ENCODE results near the gene DGKZ. TPM values are rescaled to one million over a fixed set of nuclear protein-coding genes. Genes with fewer than 3 reads are reported as not detected.

The DGKZ gene
- total and polyA plus RNA-seq, 2 of the 13 experiments (the other 11 are each of a cell fraction or from before 2014, with no cell fraction given): 15.8 to 20.7 TPM

- TF ChIP-seq HNF1A (IDR thresholded peaks at IDR 0.05; ENCODE audit: low read depth) (no peak), HNF1A (CRISPR knock-in tag; IDR thresholded peaks at IDR 0.05; ENCODE audit: borderline replicate concordance) (no peak), TCF7L2 (IDR thresholded peaks at IDR 0.05; ENCODE audit: low read depth, low read length) (no peak)
Measured at GRCh38 chr11:46350695-46351094, 3.4 kb downstream of the DGKZ start (continued).

- no peak overlapping the region for H3K4me2 ChIP-seq (ENCODE audit: low read depth, low read length)
- H3K9ac ChIP-seq (ENCODE audit: insufficient read depth, low read depth, low read length): no peak overlapping the region
- no peaks in the 10 kb centered on the region for H3K9me3 ChIP-seq (ENCODE audit: low read length)
- no peak for FAIRE-seq
- peaks cover 12% of the 10 kb centered on the region for H3K79me2 ChIP-seq (ENCODE audit: insufficient read depth, low read length)
- 94% methylated on average over 3 of the region's 8 CpGs for WGBS (ENCODE audit: low lambda C conversion rate)
- no peak overlapping the region for H3K27ac ChIP-seq (ENCODE audit: extremely low read length, insufficient read depth, low read length)
- H4K20me1 ChIP-seq (ENCODE audit: insufficient read depth, low read length): no peaks in the 10 kb centered on the region
- intact Hi-C loops (cut with micrococcal nuclease; ENCODE audit: unreplicated experiment): no loop called here
- CTCF ChIA-PET (ENCODE audit: low intra/inter-chr PET ratio, low total read pairs): no interaction called here
- DNase-seq (ENCODE audit: low spot score): no peak
- in situ Hi-C loops (cut with HindIII; ENCODE audit: extremely low pct_ligation_motif_present, low pct_unique_long_range_greater_than_20kb): no loop called here
- H3K36me3 ChIP-seq (replicated peaks in 1 of 2; ENCODE audit: control insufficient read depth in 1 of 2, insufficient read depth in 2 of 2, low read length in 2 of 2): 0 out of 5 replicates have a peak, but pooled peaks cover 0 to 4% of the 10 kb centered on the region in 2 experiments
- no peak for TF ChIP-seq KDM5B (CRISPR knock-in tag; IDR thresholded peaks at IDR 0.05; ENCODE audit: borderline replicate concordance)
- no peak for TF ChIP-seq ATM (IDR thresholded peaks at IDR 0.05; ENCODE audit: borderline replicate concordance)
- TF ChIP-seq CAMTA2 (CRISPR knock-in tag; IDR thresholded peaks at IDR 0.05; ENCODE audit: borderline replicate concordance): no peak
- no peak for TF ChIP-seq ZNF776 (CRISPR knock-in tag; IDR thresholded peaks at IDR 0.05)
- TF ChIP-seq ZNF331 (CRISPR knock-in tag; IDR thresholded peaks at IDR 0.05): no peak
- no peak for TF ChIP-seq ZNF678 (CRISPR knock-in tag; IDR thresholded peaks at IDR 0.05)
- no peak for TF ChIP-seq HOXA5 (CRISPR knock-in tag; IDR thresholded peaks at IDR 0.05)
- TF ChIP-seq SPEN (CRISPR knock-in tag; IDR thresholded peaks at IDR 0.05; ENCODE audit: low read depth): no peak
- no peak for TF ChIP-seq ZNF567 (CRISPR knock-in tag; IDR thresholded peaks at IDR 0.05; ENCODE audit: borderline replicate concordance)
- TF ChIP-seq RXRA (CRISPR knock-in tag; IDR thresholded peaks at IDR 0.05): no peak
- no peak for TF ChIP-seq MTF2 (CRISPR knock-in tag; IDR thresholded peaks at IDR 0.05; ENCODE audit: borderline replicate concordance)
- no peak for TF ChIP-seq GFI1 (CRISPR knock-in tag; IDR thresholded peaks at IDR 0.05; ENCODE audit: borderline replicate concordance)
- TF ChIP-seq FOSL1 (CRISPR knock-in tag; IDR thresholded peaks at IDR 0.05; ENCODE audit: borderline replicate concordance): no peak
- no peak for TF ChIP-seq TBX2 (CRISPR knock-in tag; IDR thresholded peaks at IDR 0.05; ENCODE audit: borderline replicate concordance)
- no peak for TF ChIP-seq CCDC6 (CRISPR knock-in tag; IDR thresholded peaks at IDR 0.05)
- no peak overlapping the region for H3K4me3 ChIP-seq (replicated peaks in 1 of 3; ENCODE audit: insufficient read depth in 1 of 3, low read depth in 2 of 3, low read length in 3 of 3)
- POLR2A ChIA-PET: no interaction called here
- no peak overlapping the region for H2AFZ ChIP-seq (ENCODE audit: low read length)
- peaks cover 45% of the 10 kb centered on the region for H3K4me1 ChIP-seq (ENCODE audit: insufficient read depth, low read length)
- ATAC-seq: no peak
- BruUV-seq (replicated peaks): no TSS peak
- peaks cover 0 to 6% of the 10 kb centered on the region in 2 experiments; a peak in 3 of 5 replicates for H3K27me3 ChIP-seq (ENCODE audit: control insufficient read depth in 1 of 2, insufficient read depth in 2 of 2, low read length in 2 of 2)
Measured at GRCh38 chr11:46351148-46351547, 3.9 kb downstream of the DGKZ start.

Measured in HepG2 (cell line).